Breast epithelium (tissue), 3 donors: ENCODE measurements around the gene CELA1.

ENCODE experiments used
- CTCF ChIP-seq, 3 donors: fragments of 450-650 bp; IDR thresholded peaks; one replicate each; pipeline ENCODE4 v1.5.1; 2016 to 2017; ENCODE audit warnings: antibody characterized with exemption in 3 of 3, mild to moderate bottlenecking in 3 of 3, moderate library complexity in 3 of 3
- POLR2AphosphoS5 ChIP-seq, 3 donors: sonication (generic); formaldehyde crosslinking; IDR thresholded peaks; one replicate each; pipeline ENCODE4 v1.6.1; 2017; ENCODE audit warnings: antibody characterized with exemption in 3 of 3

GRCh38 chr12:51295651-51296050 lies 50.8 kb downstream of the CELA1 start:
- TF ChIP-seq CTCF (IDR thresholded peaks at IDR 0.05): no peak
- no peak for TF ChIP-seq POLR2AphosphoS5 (IDR thresholded peaks at IDR 0.05)
